HPDE6-E6E7 (cell line): ENCODE results near the gene RIPOR2.
"Not testable (repeated sequence)": the region's sequence is repeated elsewhere in the genome, so short reads cannot be mapped to it uniquely, and the experiment has no call there.

Experiments used
- DNase-seq: peaks from one replicate; pipeline ENCODE4 v3.0.0; 2011; ENCODE audit warnings: missing footprints; ENCODE audit errors: extremely low spot score

The RIPOR2 gene

DNA sequence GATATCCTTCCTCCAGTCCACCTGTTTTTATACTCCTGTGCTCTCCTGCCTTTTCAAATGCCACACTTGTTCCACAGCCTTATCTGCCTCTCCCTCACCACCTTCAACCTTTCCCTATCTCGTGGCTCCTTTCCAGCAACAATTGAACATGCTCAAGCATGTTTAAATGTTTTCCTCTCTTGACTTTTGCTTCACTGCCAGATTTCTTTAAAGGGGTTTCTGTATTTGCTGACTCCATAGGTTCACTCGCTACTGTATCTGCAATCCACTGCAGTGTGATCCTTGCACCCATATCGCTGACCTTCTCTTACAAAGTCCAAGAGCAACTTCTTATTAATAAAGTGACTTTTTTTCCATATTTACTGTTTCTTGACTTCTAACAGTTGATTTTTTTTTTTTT, 172.2 kb downstream of the RIPOR2 start:
- no peak for DNase-seq

DNA sequence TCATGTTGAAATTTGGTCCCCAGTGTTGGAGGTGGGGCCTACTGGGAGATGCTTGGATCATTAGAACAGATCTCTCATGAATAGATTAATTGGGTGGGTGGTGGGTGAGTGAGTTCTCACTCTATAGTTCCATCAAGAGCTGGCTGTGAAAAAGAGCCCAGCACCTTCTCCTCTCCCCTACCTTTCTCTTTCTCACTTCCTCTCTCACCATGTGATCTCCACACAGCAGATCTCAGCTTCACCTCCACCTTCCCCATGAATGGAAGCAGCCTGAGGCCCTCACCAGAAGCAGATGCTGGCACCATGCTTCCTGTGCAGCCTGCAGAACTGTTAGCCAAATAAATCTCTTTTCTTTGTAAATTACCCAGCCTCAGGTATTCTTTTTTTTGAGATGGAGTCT, 173.9 kb downstream of the RIPOR2 start:
- DNase-seq, result no peak

DNA sequence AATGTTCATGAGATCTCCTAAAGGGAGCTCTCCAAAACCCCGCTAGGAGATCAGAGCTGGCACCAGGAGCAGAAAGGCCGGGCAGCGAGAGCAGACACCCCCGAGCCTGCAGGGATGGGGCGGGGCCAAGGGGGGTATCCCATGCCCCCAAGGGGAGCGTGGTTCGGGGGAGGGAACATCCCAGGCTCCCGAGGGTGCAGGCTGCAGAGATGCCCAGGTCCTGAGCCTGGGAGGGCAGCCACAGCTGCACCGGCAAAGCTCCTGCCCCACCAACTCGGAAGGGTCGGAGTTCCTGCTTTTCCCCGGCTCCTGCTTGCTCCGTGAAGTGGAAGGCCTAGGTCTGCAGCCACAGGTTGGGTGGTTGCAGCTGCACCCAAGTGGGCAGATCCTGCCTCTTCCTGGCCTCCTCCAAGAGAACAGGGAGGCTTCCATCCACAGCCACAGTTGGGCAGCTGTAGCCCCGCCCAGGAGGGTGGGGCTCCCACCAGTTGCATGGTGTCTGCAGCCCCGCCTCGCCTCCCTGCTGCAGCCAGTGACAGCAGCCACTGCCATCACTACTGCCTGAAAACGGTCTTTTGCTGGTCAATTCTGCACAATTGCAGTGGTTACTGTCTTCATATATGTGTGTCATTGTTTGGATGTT, 174.4 kb downstream of the RIPOR2 start:
- no peak for DNase-seq

DNA sequence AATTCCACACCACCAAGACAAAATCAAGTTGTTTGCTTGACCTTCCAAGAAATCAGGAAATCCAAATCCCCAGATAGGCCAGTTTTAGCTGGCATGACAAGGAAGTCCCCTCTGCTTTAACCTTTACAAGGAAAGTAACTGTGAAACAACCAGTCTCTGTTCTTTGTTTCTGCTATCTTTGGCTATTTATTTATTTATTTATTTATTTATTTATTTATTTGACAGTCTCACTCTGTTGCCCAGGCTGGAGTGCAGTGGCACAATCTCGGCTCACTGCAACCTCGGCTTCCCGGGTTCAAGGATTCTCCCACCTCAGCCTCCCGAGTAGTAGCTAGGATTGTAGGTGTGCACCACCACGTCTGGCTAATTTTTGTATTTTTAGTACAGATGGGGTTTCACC, 175.6 kb downstream of the RIPOR2 start:
- DNase-seq, result no peak

DNA sequence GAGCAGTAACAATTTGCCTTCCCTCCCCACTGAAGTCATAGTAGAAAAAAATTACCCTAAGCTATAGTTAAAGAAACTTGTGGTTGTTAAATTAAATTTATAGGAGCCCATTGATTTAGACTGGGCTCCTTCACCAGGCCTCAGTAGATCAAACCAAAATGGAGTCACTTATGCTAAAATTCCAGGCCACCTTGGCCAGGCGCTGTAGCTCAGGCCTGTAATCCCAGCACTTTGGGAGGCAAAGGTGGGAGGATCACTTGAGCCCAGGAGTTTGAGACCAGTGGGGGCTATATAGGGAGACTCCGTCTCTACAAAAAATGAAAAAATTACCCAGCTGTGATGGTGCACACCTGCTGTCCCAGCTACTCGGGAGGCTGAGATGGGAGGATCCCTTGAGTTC, 176.0 kb downstream of the RIPOR2 start:
- no peak for DNase-seq

DNA sequence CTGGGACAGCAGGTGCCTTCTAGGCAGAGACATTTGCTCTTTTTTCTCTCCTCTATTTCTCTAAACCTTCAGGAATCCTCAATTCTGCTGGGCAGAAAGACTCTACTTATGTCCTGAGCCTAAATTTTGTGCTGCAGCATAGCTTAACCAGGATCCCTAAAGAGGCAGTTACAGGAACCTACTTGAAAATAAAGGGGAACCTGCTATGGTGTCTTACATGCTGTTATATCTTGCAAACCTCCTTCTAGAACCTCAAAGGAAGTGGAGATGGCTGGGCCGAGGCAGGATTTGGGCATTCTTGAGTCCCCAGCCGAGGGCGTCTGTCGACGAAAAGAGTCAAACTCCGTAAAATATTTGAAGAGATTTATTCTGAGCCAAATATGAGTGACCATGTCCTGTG, 178.1 kb downstream of the RIPOR2 start:
- no peak for DNase-seq

DNA sequence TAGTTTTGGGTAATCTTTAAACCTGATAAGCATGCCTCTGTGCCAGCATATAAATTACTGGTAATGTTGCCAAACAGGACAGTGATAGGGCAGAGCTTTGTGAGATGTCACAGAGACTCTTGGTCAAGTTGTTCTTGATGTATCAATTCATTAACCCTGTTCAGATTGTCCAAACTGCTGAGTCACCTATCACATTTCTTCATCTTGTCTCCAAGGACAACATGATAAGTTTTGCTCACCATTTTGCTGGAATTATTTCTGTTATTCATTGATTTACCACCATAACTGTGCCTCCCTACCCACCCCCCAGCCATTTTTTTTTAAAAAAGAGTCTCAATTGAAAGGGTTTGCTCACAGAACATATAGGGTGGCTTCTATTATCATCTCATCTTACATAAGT, 180.5 kb downstream of the RIPOR2 start:
- DNase-seq, result no peak

DNA sequence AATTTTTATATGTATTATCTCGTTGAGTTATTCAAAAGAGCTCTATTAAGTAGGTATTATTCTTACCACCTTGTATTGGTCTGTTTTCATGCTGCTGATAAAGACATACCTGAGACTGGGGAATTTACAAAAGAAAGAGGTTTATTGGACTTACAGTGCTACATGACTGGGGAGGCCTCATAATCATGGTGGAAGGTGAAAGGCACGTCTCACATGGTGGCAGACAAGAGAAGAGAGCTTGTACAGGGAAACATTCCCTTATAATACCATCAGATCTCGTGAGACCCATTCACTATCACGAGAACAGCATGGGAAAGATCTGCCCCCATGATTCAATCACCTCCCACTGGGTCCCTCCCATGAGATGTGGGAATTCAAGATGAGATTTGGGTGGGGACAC, 181.4 kb downstream of the RIPOR2 start:
- DNase-seq, result not testable (repeated sequence)
